Stimulated activated CD4-positive, alpha-beta T cell treated with anti-CD3 and anti-CD28 coated beads, Interleukin-12 subunit alpha, Interleukin-12 subunit beta, amount 100 ng/mL, for 48 hours (primary cell): ENCODE data around the gene RSPRY1.

Experiments
- DNase-seq, 3 donors: peaks; one replicate each; pipeline ENCODE4 v3.0.0-alpha.2; 2020; ENCODE audit warnings: low read depth in 2 of 3, low spot score in 1 of 3

Gene RSPRY1

DNA sequence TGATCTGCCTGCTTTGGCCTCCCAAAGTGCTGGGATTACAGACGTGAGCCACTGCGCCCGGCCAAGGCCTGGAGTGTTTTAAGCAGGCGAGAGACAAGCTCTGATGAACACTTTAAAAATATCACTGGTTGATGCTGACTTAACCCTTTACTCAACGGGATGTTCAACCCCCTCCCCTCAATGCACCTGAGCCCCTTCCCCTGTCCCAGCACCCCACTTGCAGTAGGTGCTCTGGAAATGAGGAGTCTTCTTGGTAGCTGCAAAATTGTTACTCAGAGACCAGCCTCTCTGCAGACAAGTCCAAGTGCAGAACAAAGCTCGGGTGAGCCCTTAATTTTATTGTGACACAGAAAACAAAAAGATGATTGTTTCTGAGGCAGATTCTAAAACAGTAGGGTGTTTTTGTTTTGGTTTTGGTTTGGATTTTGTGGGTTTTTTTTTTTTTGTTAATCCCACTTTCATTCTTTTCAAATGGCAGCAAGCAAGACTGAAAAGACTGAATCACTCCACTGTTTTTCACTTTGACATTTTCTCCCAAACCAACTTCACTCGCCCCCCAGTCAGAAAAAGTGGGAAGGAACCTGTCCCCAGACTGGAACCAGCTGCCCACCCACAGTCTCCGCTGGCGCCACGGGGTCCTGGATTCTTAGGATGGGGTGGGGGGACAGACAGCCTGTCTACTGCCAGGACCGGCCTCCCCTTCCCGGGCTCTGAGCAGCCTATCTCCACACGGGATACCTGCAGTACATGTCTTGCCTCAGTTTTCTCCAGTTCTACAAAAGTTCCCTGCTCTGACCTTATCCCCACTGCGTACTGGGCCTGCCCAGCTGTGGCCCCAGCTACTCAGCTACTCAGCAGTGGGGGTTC lies 103.5 kb downstream of the RSPRY1 start:
- no peak for DNase-seq
